ENCODE data around the gene ULBP2.
A peak's percentile ranks its signal among the peaks of the same experiment; 100 is the strongest.

The ULBP2 gene

GRCh38 chr6:149963212-149963461 is 21.3 kb downstream of the ULBP2 start:
- no peak overlapping the region for H4K8ac ChIP-seq (ENCODE audit: low read depth, low read length)
- no peak overlapping the region for H3K23ac ChIP-seq (ENCODE audit: low read depth, low read length, poor library complexity)
- H4K91ac ChIP-seq (ENCODE audit: low read depth, low read length, poor library complexity) = no peak overlapping the region
- H3K27ac ChIP-seq (replicated peaks; ENCODE audit: low read length) = no peak overlapping the region
- H2AK5ac ChIP-seq (ENCODE audit: low read depth, low read length) = peak overlapping the region; percentile 67
- H3K18ac ChIP-seq (ENCODE audit: low read length) = peak overlapping the region; percentile 66
- no peak overlapping the region for H2BK120ac ChIP-seq (ENCODE audit: low read depth, low read length)
- H3K4ac ChIP-seq (ENCODE audit: low read length) = no peak overlapping the region
- H3K4me3 ChIP-seq (ENCODE audit: low read length in 2 of 2) = peak overlapping the region; percentile 50 to 83
- no peaks in the 10 kb centered on the region for H3K9me3 ChIP-seq (replicated peaks in 1 of 2; ENCODE audit: control insufficient read depth in 2 of 2, insufficient read depth in 1 of 2, low read depth in 1 of 2, low read length in 2 of 2)
- DNase-seq (ENCODE audit: low spot score) = no peak
- H2BK12ac ChIP-seq (ENCODE audit: low read length) = peak overlapping the region; percentile 4
- no peak overlapping the region for H2BK5ac ChIP-seq (ENCODE audit: low read length)
- no peak overlapping the region for H3K14ac ChIP-seq (ENCODE audit: low read length)
- H3K27me3 ChIP-seq (ENCODE audit: control insufficient read depth in 3 of 3, insufficient read depth in 3 of 3, low read depth in 1 of 3, low read length in 3 of 3) = peaks cover 15 to 94% (median 58%) of the 10 kb centered on the region in 3 experiments
- H3K79me1 ChIP-seq (ENCODE audit: low read depth, low read length) = no peaks in the 10 kb centered on the region
- no peak overlapping the region for H3K9ac ChIP-seq (ENCODE audit: low read depth, low read length, poor library complexity)
- H2BK15ac ChIP-seq (ENCODE audit: low read length) = peak overlapping the region; percentile 84
- peak overlapping the region; percentile 96 for H2AFZ ChIP-seq (ENCODE audit: low read length)
- H3K4me2 ChIP-seq (ENCODE audit: insufficient read depth, low read length, poor library complexity, severe bottlenecking) = peak overlapping the region; percentile 90
- no CpG with 5 or more reads among the region's 8 CpGs for WGBS, 2 donors (ENCODE audit: extremely low coverage in 2 of 2, insufficient read length in 2 of 2, insufficient replicate concordance in 1 of 2)
- H3K36me3 ChIP-seq (replicated peaks in 1 of 2; ENCODE audit: control insufficient read depth in 2 of 2, insufficient read depth in 2 of 2, low read length in 2 of 2) = no peaks in the 10 kb centered on the region
- peaks cover 8 to 10% of the 10 kb centered on the region in 2 donors for H3K4me1 ChIP-seq (ENCODE audit: control insufficient read depth in 2 of 2, insufficient read depth in 1 of 2, low read depth in 1 of 2, low read length in 2 of 2)

DNA sequence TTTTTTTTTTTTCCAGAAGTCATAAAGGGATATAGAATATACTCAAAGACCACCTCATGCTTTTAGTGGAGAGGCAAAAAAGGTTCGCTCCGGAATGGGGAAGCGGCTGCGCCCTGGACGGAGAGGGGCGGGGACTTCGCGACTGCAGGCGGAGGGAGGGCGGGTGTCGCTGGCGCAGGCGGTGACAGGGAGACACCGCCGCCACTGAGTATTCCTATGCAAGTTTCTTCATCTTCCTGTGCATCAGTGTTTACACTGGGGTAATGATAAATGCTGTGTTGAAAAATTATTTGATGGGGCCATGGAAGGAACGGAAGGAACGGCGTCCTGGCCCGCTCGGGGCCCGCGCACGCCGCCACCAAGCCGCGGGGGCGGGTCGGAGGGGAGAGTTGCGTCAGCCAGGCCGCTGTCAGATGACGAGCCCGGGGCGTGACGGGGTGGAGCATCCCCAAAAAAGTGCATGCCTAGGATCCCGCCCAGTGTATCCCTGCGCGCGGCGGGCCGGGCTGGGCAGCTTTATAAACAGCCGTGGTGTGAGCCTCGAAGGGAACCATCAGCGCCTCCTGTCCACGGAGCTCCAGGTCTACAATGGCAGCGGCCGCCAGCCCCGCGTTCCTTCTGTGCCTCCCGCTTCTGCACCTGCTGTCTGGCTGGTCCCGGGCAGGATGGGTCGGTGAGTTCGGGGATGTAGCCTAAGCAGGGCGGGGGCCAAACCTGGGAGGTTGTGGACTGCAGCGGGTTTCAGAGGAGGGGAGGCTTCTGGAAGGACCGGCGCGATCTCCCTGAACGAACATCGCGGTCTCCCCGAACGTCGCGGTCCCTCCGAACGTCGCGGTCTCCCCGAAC is 21.9 kb downstream of the ULBP2 start, which contains the start of gene ULBP1:
Gene ULBP1, plus strand, starts transcription at position 482 of the 846 bp plus-strand sequence. Its CDS starts 107 bp downstream, at position 589.
- Histone ChIP-seq H3K23ac (ENCODE audit: low read depth, low read length, poor library complexity) (peak within 1 kb of the TSS; percentile 94), H3K36me3 (replicated peaks in 1 of 2; ENCODE audit: control insufficient read depth in 2 of 2, insufficient read depth in 2 of 2, low read length in 2 of 2) (no peaks in the 10 kb centered on the region), H2BK12ac (ENCODE audit: low read length) (peak within 1 kb of the TSS; percentile 98), H3K14ac (ENCODE audit: low read length) (peak within 1 kb of the TSS; percentile 74), H2BK15ac (ENCODE audit: low read length) (peak within 1 kb of the TSS; percentile 84), H2BK120ac (ENCODE audit: low read depth, low read length) (peak within 1 kb of the TSS; percentile 16), H3K79me1 (ENCODE audit: low read depth, low read length) (no peaks in the 10 kb centered on the region), H3K27ac (replicated peaks; ENCODE audit: low read length) (no peak within 1 kb of the TSS), H3K9ac (ENCODE audit: low read depth, low read length, poor library complexity) (peak within 1 kb of the TSS; percentile 88), H3K4me1 (ENCODE audit: control insufficient read depth in 2 of 2, insufficient read depth in 1 of 2, low read depth in 1 of 2, low read length in 2 of 2) (peaks cover 8 to 10% of the 10 kb centered on the region in 2 donors), H3K27me3 (ENCODE audit: control insufficient read depth in 3 of 3, insufficient read depth in 3 of 3, low read depth in 1 of 3, low read length in 3 of 3) (peaks cover 15 to 97% (median 61%) of the 10 kb centered on the region in 3 experiments), H3K4me3 (ENCODE audit: low read length in 2 of 2) (peak within 1 kb of the TSS; percentile 50 to 83), H2AFZ (ENCODE audit: low read length) (peak within 1 kb of the TSS; percentile 96), H2BK5ac (ENCODE audit: low read length) (peak within 1 kb of the TSS; percentile 56), H4K91ac (ENCODE audit: low read depth, low read length, poor library complexity) (no peak within 1 kb of the TSS), H3K4me2 (ENCODE audit: insufficient read depth, low read length, poor library complexity, severe bottlenecking) (peak within 1 kb of the TSS; percentile 90), H3K9me3 (replicated peaks in 1 of 2; ENCODE audit: control insufficient read depth in 2 of 2, insufficient read depth in 1 of 2, low read depth in 1 of 2, low read length in 2 of 2) (no peaks in the 10 kb centered on the region), H3K18ac (ENCODE audit: low read length) (peak within 1 kb of the TSS; percentile 92), H2AK5ac (ENCODE audit: low read depth, low read length) (peak within 1 kb of the TSS; percentile 67), H3K4ac (ENCODE audit: low read length) (no peak within 1 kb of the TSS), H4K8ac (ENCODE audit: low read depth, low read length) (no peak within 1 kb of the TSS)
- peak; percentile 87 for DNase-seq (ENCODE audit: low spot score)
- WGBS, 2 donors (ENCODE audit: extremely low coverage in 2 of 2, insufficient read length in 2 of 2, insufficient replicate concordance in 1 of 2) = no CpG with 5 or more reads among the region's 69 CpGs

- Histone ChIP-seq H3K27me3 (ENCODE audit: control insufficient read depth in 3 of 3, insufficient read depth in 3 of 3, low read depth in 1 of 3, low read length in 3 of 3) (peaks cover 15 to 96% (median 61%) of the 10 kb centered on the region in 3 experiments), H2BK15ac (ENCODE audit: low read length) (peak overlapping the region; percentile 78), H2AFZ (ENCODE audit: low read length) (peak overlapping the region; percentile 96)
These were observed 22.7 kb downstream of the ULBP2 start for GRCh38 chr6:149964308-149965193.

More at GRCh38 chr6:149964308-149965193, 22.7 kb downstream of the ULBP2 start:
- H3K18ac ChIP-seq (ENCODE audit: low read length) = peak overlapping the region; percentile 92
- no peak overlapping the region for H3K27ac ChIP-seq (replicated peaks; ENCODE audit: low read length)
- peak overlapping the region; percentile 74 for H3K14ac ChIP-seq (ENCODE audit: low read length)
- H3K9me3 ChIP-seq (replicated peaks in 1 of 2; ENCODE audit: control insufficient read depth in 2 of 2, insufficient read depth in 1 of 2, low read depth in 1 of 2, low read length in 2 of 2) = no peaks in the 10 kb centered on the region
- H3K4ac ChIP-seq (ENCODE audit: low read length) = no peak overlapping the region
- H2BK5ac ChIP-seq (ENCODE audit: low read length) = peak overlapping the region; percentile 56
- no CpG with 5 or more reads among the region's 103 CpGs for WGBS, 2 donors (ENCODE audit: extremely low coverage in 2 of 2, insufficient read length in 2 of 2, insufficient replicate concordance in 1 of 2)
- peaks cover 8 to 10% of the 10 kb centered on the region in 2 donors for H3K4me1 ChIP-seq (ENCODE audit: control insufficient read depth in 2 of 2, insufficient read depth in 1 of 2, low read depth in 1 of 2, low read length in 2 of 2)
- peak overlapping the region; percentile 50 to 83 for H3K4me3 ChIP-seq (ENCODE audit: low read length in 2 of 2)
- H3K9ac ChIP-seq (ENCODE audit: low read depth, low read length, poor library complexity) = peak overlapping the region; percentile 88
- H2BK12ac ChIP-seq (ENCODE audit: low read length) = no peak overlapping the region
- H3K79me1 ChIP-seq (ENCODE audit: low read depth, low read length) = no peaks in the 10 kb centered on the region
- H2AK5ac ChIP-seq (ENCODE audit: low read depth, low read length) = peak overlapping the region; percentile 43
- H3K4me2 ChIP-seq (ENCODE audit: insufficient read depth, low read length, poor library complexity, severe bottlenecking) = peak overlapping the region; percentile 90
- DNase-seq (ENCODE audit: low spot score) = no peak
- H4K91ac ChIP-seq (ENCODE audit: low read depth, low read length, poor library complexity) = no peak overlapping the region
- H4K8ac ChIP-seq (ENCODE audit: low read depth, low read length) = no peak overlapping the region
- H2BK120ac ChIP-seq (ENCODE audit: low read depth, low read length) = peak overlapping the region; percentile 16
- peak overlapping the region; percentile 94 for H3K23ac ChIP-seq (ENCODE audit: low read depth, low read length, poor library complexity)
- no peaks in the 10 kb centered on the region for H3K36me3 ChIP-seq (replicated peaks in 1 of 2; ENCODE audit: control insufficient read depth in 2 of 2, insufficient read depth in 2 of 2, low read length in 2 of 2)
